Limb (tissue), 2 donors: Measurements from ENCODE around the gene EPN2.

ENCODE experiments used
- DNase-seq, 2 donors: peaks; one replicate each; pipeline ENCODE4 v3.0.0-alpha.2; 2016; ENCODE audit errors: extremely low spot score in 2 of 2

EPN2 gene

GRCh38 chr17:19331134-19331533 is 94.0 kb downstream of the EPN2 start:
- DNase-seq = no peak

- no peak for DNase-seq
These were observed 94.5 kb downstream of the EPN2 start for GRCh38 chr17:19331543-19332245.

GRCh38 chr17:19332371-19333131 is 95.4 kb downstream of the EPN2 start:
- no peak for DNase-seq

- DNase-seq = peak in 1 of 2 donors; percentile 27
These were observed 95.9 kb downstream of the EPN2 start for GRCh38 chr17:19333132-19333440.

GRCh38 chr17:19333736-19334290 is 96.6 kb downstream of the EPN2 start:
- peak in 1 of 2 donors; percentile 21 for DNase-seq

- peak in 1 of 2 donors; percentile 17 for DNase-seq
These were observed 97.2 kb downstream of the EPN2 start for GRCh38 chr17:19334331-19334730.

GRCh38 chr17:19335951-19336631 is 98.9 kb downstream of the EPN2 start:
- DNase-seq = peak in 1 of 2 donors; percentile 22

- peak in 1 of 2 donors; percentile 30 for DNase-seq
These were observed 100.0 kb downstream of the EPN2 start for GRCh38 chr17:19336938-19337711.

- peak in 1 of 2 donors; percentile 29 for DNase-seq
These were observed 100.5 kb downstream of the EPN2 start for GRCh38 chr17:19337712-19338023.

GRCh38 chr17:19338031-19338990 is 101.1 kb downstream of the EPN2 start:
- DNase-seq = peak in 1 of 2 donors; percentile 57

GRCh38 chr17:19339341-19339815 is 102.2 kb downstream of the EPN2 start:
- no peak for DNase-seq

GRCh38 chr17:19341211-19341631 is 104.1 kb downstream of the EPN2 start:
- peak in 1 of 2 donors; percentile 38 for DNase-seq

- peak in 1 of 2 donors; percentile 41 for DNase-seq
These were observed 104.8 kb downstream of the EPN2 start for GRCh38 chr17:19341641-19342610.

- peak in 1 of 2 donors; percentile 37 for DNase-seq
These were observed 105.6 kb downstream of the EPN2 start for GRCh38 chr17:19342611-19343255.

- peak in 1 of 2 donors; percentile 29 for DNase-seq
These were observed 106.1 kb downstream of the EPN2 start for GRCh38 chr17:19343256-19343630.

GRCh38 chr17:19343671-19344151 is 106.5 kb downstream of the EPN2 start:
- peak in 1 of 2 donors; percentile 34 for DNase-seq

GRCh38 chr17:19344311-19345066 is 107.3 kb downstream of the EPN2 start:
- peak in 1 of 2 donors; percentile 42 for DNase-seq
